ENCODE data around the gene KHNYN.

DNA sequence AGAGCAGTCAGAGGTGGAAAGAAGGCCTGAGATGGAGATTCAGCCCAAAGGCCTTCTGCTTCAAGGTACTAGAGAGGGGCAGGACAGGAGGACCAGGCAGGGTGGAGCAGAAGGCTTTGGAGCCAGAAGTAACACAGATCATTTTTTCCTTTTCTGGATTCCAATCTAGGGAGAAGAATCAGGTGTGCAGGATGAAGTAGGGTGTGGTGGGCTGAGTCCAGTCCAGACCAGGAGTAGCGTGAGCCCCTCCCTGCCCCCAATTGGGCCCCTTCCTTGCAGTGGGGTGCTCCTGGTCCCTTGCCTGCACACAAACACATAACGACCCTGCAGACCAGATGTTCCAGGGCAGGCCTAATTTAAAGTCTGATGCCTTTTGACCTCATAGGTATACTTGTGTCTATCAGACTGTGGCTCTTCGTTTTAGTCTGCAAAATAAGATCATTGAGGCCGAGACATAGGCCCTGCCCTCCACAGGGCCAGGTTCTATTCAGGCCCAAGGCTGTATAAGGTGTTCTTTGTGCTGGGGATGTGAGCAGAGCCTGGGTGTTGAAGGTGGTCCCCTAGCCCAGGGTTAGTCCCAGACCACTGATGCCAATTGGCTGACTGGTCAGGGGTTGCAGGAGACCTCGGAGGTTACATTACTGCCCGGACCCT, 32.0 kb upstream of the KHNYN start:
- TF ChIP-seq POLR2A (IDR thresholded peaks at IDR 0.05) (no peak), POLR2AphosphoS5 (IDR thresholded peaks at IDR 0.05) (no peak)
- TF ChIP-seq, protein P1, sequence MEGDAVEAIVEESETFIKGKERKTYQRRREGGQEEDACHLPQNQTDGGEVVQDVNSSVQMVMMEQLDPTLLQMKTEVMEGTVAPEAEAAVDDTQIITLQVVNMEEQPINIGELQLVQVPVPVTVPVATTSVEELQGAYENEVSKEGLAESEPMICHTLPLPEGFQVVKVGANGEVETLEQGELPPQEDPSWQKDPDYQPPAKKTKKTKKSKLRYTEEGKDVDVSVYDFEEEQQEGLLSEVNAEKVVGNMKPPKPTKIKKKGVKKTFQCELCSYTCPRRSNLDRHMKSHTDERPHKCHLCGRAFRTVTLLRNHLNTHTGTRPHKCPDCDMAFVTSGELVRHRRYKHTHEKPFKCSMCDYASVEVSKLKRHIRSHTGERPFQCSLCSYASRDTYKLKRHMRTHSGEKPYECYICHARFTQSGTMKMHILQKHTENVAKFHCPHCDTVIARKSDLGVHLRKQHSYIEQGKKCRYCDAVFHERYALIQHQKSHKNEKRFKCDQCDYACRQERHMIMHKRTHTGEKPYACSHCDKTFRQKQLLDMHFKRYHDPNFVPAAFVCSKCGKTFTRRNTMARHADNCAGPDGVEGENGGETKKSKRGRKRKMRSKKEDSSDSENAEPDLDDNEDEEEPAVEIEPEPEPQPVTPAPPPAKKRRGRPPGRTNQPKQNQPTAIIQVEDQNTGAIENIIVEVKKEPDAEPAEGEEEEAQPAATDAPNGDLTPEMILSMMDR (IDR thresholded peaks at IDR 0.05), result no peak
